ENCODE measurements around the gene CASP2. TPM values are rescaled to one million over a fixed set of nuclear protein-coding genes. Genes with fewer than 3 reads are reported as not detected.

Gene CASP2
- total and polyA plus RNA-seq, 7 donors: 1.4 to 7.6 (median 4.3) TPM

- Histone ChIP-seq H3K27ac (no peak overlapping the region), H3K36me3 (ENCODE audit: insufficient read depth in 1 of 2, low read depth in 1 of 2) (peaks cover 12 to 94% of the 10 kb centered on the region in 2 donors), H3K9me3 (no peaks in the 10 kb centered on the region), H3K27me3 (ENCODE audit: insufficient read depth in 3 of 3, low read length in 2 of 3) (no peaks in the 10 kb centered on the region), H3K4me3 (no peak overlapping the region), H3K4me1 (peaks cover 5% of the 10 kb centered on the region)
- intact Hi-C loops (cut with DNase I): loop anchor here in 1 of 2 donors (2.0 kb wide), 1 partner anchor 61 kb away; no protein-coding TSS in a partner anchor
- DNase-seq (no peak), ATAC-seq (no peak)
- 95 to 96% (median 95%) methylated on average over 10 of the region's 10 CpGs for WGBS, 3 donors
- TF ChIP-seq, protein P1, sequence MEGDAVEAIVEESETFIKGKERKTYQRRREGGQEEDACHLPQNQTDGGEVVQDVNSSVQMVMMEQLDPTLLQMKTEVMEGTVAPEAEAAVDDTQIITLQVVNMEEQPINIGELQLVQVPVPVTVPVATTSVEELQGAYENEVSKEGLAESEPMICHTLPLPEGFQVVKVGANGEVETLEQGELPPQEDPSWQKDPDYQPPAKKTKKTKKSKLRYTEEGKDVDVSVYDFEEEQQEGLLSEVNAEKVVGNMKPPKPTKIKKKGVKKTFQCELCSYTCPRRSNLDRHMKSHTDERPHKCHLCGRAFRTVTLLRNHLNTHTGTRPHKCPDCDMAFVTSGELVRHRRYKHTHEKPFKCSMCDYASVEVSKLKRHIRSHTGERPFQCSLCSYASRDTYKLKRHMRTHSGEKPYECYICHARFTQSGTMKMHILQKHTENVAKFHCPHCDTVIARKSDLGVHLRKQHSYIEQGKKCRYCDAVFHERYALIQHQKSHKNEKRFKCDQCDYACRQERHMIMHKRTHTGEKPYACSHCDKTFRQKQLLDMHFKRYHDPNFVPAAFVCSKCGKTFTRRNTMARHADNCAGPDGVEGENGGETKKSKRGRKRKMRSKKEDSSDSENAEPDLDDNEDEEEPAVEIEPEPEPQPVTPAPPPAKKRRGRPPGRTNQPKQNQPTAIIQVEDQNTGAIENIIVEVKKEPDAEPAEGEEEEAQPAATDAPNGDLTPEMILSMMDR (IDR thresholded peaks at IDR 0.05): no peak
Measured at GRCh38 chr7:143303733-143304132, 15.6 kb downstream of the CASP2 start.

GRCh38 chr7:143304938-143305337 lies 16.8 kb downstream of the CASP2 start:
- DNase-seq (no peak), ATAC-seq (no peak)
- Histone ChIP-seq H3K4me3 (no peak overlapping the region), H3K27me3 (ENCODE audit: insufficient read depth in 3 of 3, low read length in 2 of 3) (no peaks in the 10 kb centered on the region), H3K4me1 (peaks cover 8% of the 10 kb centered on the region), H3K9me3 (no peaks in the 10 kb centered on the region), H3K36me3 (ENCODE audit: insufficient read depth in 1 of 2, low read depth in 1 of 2) (peaks cover 12 to 86% of the 10 kb centered on the region in 2 donors), H3K27ac (no peak overlapping the region)
- intact Hi-C loops (cut with DNase I): loop anchor here (2.0 to 5.0 kb wide), 3 partner anchors 62 to 107 kb away; no protein-coding TSS in a partner anchor
- TF ChIP-seq, protein P1 (IDR thresholded peaks at IDR 0.05): no peak
- WGBS, 3 donors: 89 to 94% (median 91%) methylated on average over 6 of the region's 6 CpGs

DNA sequence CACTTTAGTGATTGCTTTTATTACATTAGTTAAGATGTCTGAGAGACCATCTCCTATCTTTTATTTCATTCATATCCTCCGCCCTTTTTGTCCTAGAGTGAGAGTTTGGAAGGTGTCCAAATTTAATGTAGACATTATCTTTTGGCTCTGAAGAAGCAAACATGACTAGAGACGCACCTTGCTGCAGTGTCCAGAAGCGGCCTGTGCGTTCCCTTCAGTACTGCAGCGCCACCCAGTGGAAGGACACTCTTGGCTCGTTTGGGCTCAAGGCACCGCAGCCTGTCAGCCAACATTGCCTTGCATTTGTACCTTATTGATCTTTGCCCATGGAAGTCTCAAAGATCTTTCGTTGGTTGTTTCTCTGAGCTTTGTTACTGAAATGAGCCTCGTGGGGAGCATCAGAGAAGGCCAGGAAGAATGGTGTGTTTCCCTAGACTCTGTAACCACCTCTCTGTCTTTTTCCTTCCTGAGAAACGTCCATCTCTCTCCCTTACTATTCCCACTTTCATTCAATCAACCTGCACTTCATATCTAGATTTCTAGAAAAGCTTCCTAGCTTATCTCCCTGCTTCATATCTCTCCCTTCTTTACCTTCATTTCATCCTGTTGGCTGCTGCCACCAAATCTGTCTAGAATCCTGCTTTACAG lies 17.4 kb downstream of the CASP2 start:
- TF ChIP-seq, protein P1 (IDR thresholded peaks at IDR 0.05): peak; percentile 72
- peak; percentile 67 to 88 (median 77) for ATAC-seq

GRCh38 chr7:143308632-143309031 lies 20.5 kb downstream of the CASP2 start:
- Histone ChIP-seq H3K27me3 (ENCODE audit: insufficient read depth in 3 of 3, low read length in 2 of 3) (no peaks in the 10 kb centered on the region), H3K36me3 (ENCODE audit: insufficient read depth in 1 of 2, low read depth in 1 of 2) (peaks cover 8 to 49% of the 10 kb centered on the region in 2 donors), H3K27ac (peak overlapping the region; percentile 43), H3K4me1 (peaks cover 8% of the 10 kb centered on the region), H3K9me3 (no peaks in the 10 kb centered on the region), H3K4me3 (no peak overlapping the region)
- DNase-seq (no peak), ATAC-seq (no peak)
- intact Hi-C loops (cut with DNase I): loop anchor here (5.0 kb wide), 2 partner anchors 66 to 104 kb away; no protein-coding TSS in a partner anchor
- WGBS, 3 donors: 67 to 79% (median 76%) methylated on average over 2 of the region's 2 CpGs
- TF ChIP-seq, protein P1 (IDR thresholded peaks at IDR 0.05): no peak

More for the DNA sequence above, 17.4 kb downstream of the CASP2 start:
- Histone ChIP-seq H3K9me3 (no peaks in the 10 kb centered on the region), H3K4me1 (peaks cover 8% of the 10 kb centered on the region), H3K27ac (no peak overlapping the region), H3K36me3 (ENCODE audit: insufficient read depth in 1 of 2, low read depth in 1 of 2) (peaks cover 12 to 80% of the 10 kb centered on the region in 2 donors), H3K27me3 (ENCODE audit: insufficient read depth in 3 of 3, low read length in 2 of 3) (no peaks in the 10 kb centered on the region), H3K4me3 (no peak overlapping the region)
- intact Hi-C loops (cut with DNase I): loop anchor here (2.0 to 5.0 kb wide), 3 partner anchors 63 to 107 kb away; no protein-coding TSS in a partner anchor
- peak; percentile 68 to 75 for DNase-seq
- 58 to 75% (median 60%) methylated on average over 10 of the region's 10 CpGs for WGBS, 3 donors

Measured in psoas muscle (tissue), 8 donors.